ENCODE data around the gene PI4KA.

DNA sequence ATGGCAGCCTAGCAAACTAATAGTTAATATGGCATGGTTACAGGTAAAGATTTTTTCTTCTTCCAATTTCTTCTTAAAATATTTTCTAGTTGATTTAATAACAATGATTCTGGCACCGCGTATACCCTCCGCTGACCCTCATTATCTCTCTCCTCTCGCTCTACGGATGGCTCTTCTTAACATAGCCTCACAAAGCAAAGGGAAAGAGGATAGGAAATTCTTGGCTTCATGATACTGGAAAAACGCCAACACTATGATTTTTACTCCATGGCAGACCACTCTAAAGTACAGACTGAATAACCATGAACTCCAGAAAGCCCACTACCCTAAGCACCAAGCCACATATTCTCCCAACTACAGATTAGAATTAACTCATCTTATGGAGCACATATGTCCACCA, 6.1 kb downstream of the PI4KA start:
- TF ChIP-seq, protein P1, sequence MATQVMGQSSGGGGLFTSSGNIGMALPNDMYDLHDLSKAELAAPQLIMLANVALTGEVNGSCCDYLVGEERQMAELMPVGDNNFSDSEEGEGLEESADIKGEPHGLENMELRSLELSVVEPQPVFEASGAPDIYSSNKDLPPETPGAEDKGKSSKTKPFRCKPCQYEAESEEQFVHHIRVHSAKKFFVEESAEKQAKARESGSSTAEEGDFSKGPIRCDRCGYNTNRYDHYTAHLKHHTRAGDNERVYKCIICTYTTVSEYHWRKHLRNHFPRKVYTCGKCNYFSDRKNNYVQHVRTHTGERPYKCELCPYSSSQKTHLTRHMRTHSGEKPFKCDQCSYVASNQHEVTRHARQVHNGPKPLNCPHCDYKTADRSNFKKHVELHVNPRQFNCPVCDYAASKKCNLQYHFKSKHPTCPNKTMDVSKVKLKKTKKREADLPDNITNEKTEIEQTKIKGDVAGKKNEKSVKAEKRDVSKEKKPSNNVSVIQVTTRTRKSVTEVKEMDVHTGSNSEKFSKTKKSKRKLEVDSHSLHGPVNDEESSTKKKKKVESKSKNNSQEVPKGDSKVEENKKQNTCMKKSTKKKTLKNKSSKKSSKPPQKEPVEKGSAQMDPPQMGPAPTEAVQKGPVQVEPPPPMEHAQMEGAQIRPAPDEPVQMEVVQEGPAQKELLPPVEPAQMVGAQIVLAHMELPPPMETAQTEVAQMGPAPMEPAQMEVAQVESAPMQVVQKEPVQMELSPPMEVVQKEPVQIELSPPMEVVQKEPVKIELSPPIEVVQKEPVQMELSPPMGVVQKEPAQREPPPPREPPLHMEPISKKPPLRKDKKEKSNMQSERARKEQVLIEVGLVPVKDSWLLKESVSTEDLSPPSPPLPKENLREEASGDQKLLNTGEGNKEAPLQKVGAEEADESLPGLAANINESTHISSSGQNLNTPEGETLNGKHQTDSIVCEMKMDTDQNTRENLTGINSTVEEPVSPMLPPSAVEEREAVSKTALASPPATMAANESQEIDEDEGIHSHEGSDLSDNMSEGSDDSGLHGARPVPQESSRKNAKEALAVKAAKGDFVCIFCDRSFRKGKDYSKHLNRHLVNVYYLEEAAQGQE (IDR thresholded peaks at IDR 0.05; ENCODE audit: insufficient replicate concordance, low read depth) = no peak
- TF ChIP-seq, protein P2, sequence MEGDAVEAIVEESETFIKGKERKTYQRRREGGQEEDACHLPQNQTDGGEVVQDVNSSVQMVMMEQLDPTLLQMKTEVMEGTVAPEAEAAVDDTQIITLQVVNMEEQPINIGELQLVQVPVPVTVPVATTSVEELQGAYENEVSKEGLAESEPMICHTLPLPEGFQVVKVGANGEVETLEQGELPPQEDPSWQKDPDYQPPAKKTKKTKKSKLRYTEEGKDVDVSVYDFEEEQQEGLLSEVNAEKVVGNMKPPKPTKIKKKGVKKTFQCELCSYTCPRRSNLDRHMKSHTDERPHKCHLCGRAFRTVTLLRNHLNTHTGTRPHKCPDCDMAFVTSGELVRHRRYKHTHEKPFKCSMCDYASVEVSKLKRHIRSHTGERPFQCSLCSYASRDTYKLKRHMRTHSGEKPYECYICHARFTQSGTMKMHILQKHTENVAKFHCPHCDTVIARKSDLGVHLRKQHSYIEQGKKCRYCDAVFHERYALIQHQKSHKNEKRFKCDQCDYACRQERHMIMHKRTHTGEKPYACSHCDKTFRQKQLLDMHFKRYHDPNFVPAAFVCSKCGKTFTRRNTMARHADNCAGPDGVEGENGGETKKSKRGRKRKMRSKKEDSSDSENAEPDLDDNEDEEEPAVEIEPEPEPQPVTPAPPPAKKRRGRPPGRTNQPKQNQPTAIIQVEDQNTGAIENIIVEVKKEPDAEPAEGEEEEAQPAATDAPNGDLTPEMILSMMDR (IDR thresholded peaks at IDR 0.05; ENCODE audit: insufficient read depth, low read length) = no peak
- TF ChIP-seq GABPA (IDR thresholded peaks at IDR 0.05; ENCODE audit: low read depth) (no peak), POLR2AphosphoS5 (IDR thresholded peaks at IDR 0.05; ENCODE audit: low read depth) (no peak), SPI1 (IDR thresholded peaks at IDR 0.05; ENCODE audit: borderline replicate concordance, low read depth) (no peak)

All from HL-60 (cell line).